Epithelial cell of proximal tubule (primary cell): ENCODE data around the gene EEA1. TPM values are rescaled to one million over a fixed set of nuclear protein-coding genes. Genes with fewer than 3 reads are reported as not detected.
"Not testable (repeated sequence)": the region's sequence is repeated elsewhere in the genome, so short reads cannot be mapped to it uniquely, and the experiment has no call there.

ENCODE experiments used
- DNase-seq: peaks from one replicate; pipeline ENCODE4 v3.0.0-alpha.2; 2011; ENCODE audit warnings: low read depth
- H3K4me3 ChIP-seq: 2 replicates; pipeline ENCODE4 v1.5.1; 2011; ENCODE audit warnings: low read depth, mild to moderate bottlenecking, low read length
- total RNA-seq: library from RNA; depleted of rRNA; stranded (reverse); fragments of >200 nt; gene quantifications from 2 replicates; pipeline ENCODE4 v1.2.3, GENCODE V29; 2015
- TF ChIP-seq, protein P1 (sequence below): conservative IDR thresholded peaks from 2 replicates; pipeline ENCODE4 v1.5.1; 2012; ENCODE audit warnings: low read depth, mild to moderate bottlenecking, low read length

The EEA1 gene
- total RNA-seq, 1 donor from 2014 or later, result 6.6 TPM

DNA sequence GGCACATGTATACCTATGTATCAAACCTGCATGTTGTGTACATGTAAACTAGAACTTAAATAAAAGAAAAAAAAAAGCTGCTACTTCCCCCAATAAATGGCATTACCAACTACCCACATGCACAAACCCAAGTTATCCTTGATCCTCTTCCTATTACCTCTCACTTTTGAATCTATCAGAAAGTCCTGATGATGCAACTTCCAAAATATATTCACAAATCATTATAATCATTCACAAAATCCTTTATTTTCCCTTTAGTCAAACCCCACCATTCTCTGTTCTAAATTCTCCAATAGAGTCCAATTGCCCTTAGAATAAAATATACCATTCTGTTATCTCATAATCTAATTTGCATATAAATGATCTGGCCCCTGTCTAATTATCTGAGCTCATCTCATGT, 134.3 kb downstream of the EEA1 start:
- H3K4me3 ChIP-seq, result no peak overlapping the region
- no peak for DNase-seq
- TF ChIP-seq, protein P1, sequence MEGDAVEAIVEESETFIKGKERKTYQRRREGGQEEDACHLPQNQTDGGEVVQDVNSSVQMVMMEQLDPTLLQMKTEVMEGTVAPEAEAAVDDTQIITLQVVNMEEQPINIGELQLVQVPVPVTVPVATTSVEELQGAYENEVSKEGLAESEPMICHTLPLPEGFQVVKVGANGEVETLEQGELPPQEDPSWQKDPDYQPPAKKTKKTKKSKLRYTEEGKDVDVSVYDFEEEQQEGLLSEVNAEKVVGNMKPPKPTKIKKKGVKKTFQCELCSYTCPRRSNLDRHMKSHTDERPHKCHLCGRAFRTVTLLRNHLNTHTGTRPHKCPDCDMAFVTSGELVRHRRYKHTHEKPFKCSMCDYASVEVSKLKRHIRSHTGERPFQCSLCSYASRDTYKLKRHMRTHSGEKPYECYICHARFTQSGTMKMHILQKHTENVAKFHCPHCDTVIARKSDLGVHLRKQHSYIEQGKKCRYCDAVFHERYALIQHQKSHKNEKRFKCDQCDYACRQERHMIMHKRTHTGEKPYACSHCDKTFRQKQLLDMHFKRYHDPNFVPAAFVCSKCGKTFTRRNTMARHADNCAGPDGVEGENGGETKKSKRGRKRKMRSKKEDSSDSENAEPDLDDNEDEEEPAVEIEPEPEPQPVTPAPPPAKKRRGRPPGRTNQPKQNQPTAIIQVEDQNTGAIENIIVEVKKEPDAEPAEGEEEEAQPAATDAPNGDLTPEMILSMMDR, result no peak

- DNase-seq, result not testable (repeated sequence)
Measured at GRCh38 chr12:92794356-92794755, 134.7 kb downstream of the EEA1 start.

GRCh38 chr12:92786045-92786444, 143.1 kb downstream of the EEA1 start:
- no peak for DNase-seq
- TF ChIP-seq, protein P1, result no peak
- H3K4me3 ChIP-seq, result no peak overlapping the region

More at GRCh38 chr12:92794356-92794755, 134.7 kb downstream of the EEA1 start:
- H3K4me3 ChIP-seq, result not testable (repeated sequence)

DNA sequence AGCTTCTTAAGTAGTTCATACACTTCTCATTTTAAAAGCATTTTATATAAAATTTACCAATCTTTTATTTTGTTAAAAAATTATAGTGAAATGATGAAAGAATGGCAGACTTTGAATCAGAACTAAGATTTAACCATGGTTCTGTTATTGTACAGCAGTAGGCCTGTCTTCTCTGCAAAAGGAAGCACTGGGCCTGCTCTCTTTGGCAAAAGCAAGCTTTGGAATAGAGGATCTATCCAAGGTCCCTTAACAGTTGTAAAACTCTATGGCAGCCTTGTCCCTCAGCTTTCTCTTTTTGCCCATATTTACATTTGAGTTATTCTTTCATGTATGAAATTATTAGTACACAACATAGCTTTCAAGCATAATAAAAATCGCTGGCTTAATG, 143.5 kb downstream of the EEA1 start:
- no peak overlapping the region for H3K4me3 ChIP-seq
- DNase-seq, result no peak
- TF ChIP-seq, protein P1, result no peak

- H3K4me3 ChIP-seq, result no peak overlapping the region
- TF ChIP-seq, protein P1, result peak; percentile 68
- DNase-seq, result peak; percentile 46
Measured at GRCh38 chr12:92784797-92785562, 144.1 kb downstream of the EEA1 start.

GRCh38 chr12:92784356-92784755, 144.7 kb downstream of the EEA1 start:
- H3K4me3 ChIP-seq, result no peak overlapping the region
- DNase-seq, result no peak
- TF ChIP-seq, protein P1, result no peak

DNA sequence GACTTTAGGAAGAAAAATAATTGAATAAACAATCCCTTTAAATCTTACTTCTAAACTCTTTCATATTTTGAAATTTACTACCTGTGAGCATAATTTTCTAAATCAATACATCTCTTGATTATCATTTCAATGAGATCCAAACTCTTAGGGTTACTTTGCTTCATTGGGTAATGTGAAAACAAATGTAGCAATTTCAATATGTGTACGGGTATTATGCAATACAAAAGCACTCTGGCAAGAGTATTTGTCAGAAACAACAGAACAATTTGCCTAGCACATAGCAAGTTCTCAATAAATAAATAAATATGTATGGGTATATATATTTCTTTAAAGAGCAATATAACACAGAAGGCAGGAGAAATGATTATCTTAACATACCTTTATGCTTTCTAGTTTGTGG, 149.2 kb downstream of the EEA1 start:
- TF ChIP-seq, protein P1, result no peak
- H3K4me3 ChIP-seq, result no peak overlapping the region
- no peak for DNase-seq
